Activated naive CD8-positive, alpha-beta T cell treated with anti-CD3 and anti-CD28 coated beads for 36 hours (primary cell): ENCODE data around the gene OPCML. TPM values are rescaled to one million over a fixed set of nuclear protein-coding genes. Genes with fewer than 3 reads are reported as not detected.

ENCODE experiments used
- DNase-seq: peaks from one replicate; pipeline ENCODE4 v3.0.0; 2021
- H3K27ac Mint-ChIP-seq: one replicate; pipeline ENCODE4 v1.8.0; 2022; ENCODE audit warnings: mild to moderate bottlenecking, moderate library complexity, mixed read lengths
- H3K27me3 Mint-ChIP-seq: one replicate; pipeline ENCODE4 v1.8.0; 2022; ENCODE audit warnings: mild to moderate bottlenecking, mixed read lengths
- H3K36me3 Mint-ChIP-seq: one replicate; pipeline ENCODE4 v1.8.0; 2021; ENCODE audit warnings: mild to moderate bottlenecking, mixed read lengths
- H3K4me1 Mint-ChIP-seq: one replicate; pipeline ENCODE4 v1.8.0; 2021; ENCODE audit warnings: mixed read lengths
- H3K4me3 Mint-ChIP-seq: one replicate; pipeline ENCODE4 v1.8.0; 2022; ENCODE audit warnings: mild to moderate bottlenecking, moderate library complexity, mixed read lengths
- H3K9me3 Mint-ChIP-seq: one replicate; pipeline ENCODE4 v1.8.0; 2022; ENCODE audit warnings: mixed read lengths
- total RNA-seq, 2 experiments: library from RNA; stranded (reverse); gene quantifications; one replicate each; pipeline ENCODE4 v1.2.3, GENCODE V29; 2021

The OPCML gene
- total RNA-seq, 2 experiments from 2014 or later: not detected

GRCh38 chr11:132779497-132779896 is 752.8 kb downstream of the OPCML start:
- peaks cover 11% of the 10 kb centered on the region for H3K4me1 Mint-ChIP-seq

GRCh38 chr11:132777067-132777975 is 755.0 kb downstream of the OPCML start:
- Mint-ChIP-seq H3K9me3 (peaks cover 6% of the 10 kb centered on the region), H3K27ac (no peak overlapping the region), H3K36me3 (no peaks in the 10 kb centered on the region), H3K27me3 (no peaks in the 10 kb centered on the region), H3K4me1 (peaks cover 23% of the 10 kb centered on the region), H3K4me3 (no peak overlapping the region)
- no peak for DNase-seq

More at GRCh38 chr11:132779497-132779896, 752.8 kb downstream of the OPCML start:
- peaks cover 6% of the 10 kb centered on the region for H3K9me3 Mint-ChIP-seq
- H3K36me3 Mint-ChIP-seq: no peaks in the 10 kb centered on the region
- H3K27me3 Mint-ChIP-seq: no peaks in the 10 kb centered on the region
- no peak overlapping the region for H3K27ac Mint-ChIP-seq
- H3K4me3 Mint-ChIP-seq: no peak overlapping the region
- DNase-seq: no peak

GRCh38 chr11:132773751-132774150 is 758.5 kb downstream of the OPCML start:
- Mint-ChIP-seq H3K27ac (no peak overlapping the region), H3K27me3 (no peaks in the 10 kb centered on the region), H3K4me3 (no peak overlapping the region), H3K9me3 (peaks cover 6% of the 10 kb centered on the region), H3K4me1 (peaks cover 23% of the 10 kb centered on the region), H3K36me3 (no peaks in the 10 kb centered on the region)
- DNase-seq: no peak

GRCh38 chr11:132772703-132773545 is 759.4 kb downstream of the OPCML start:
- peaks cover 23% of the 10 kb centered on the region for H3K4me1 Mint-ChIP-seq
- H3K27ac Mint-ChIP-seq: peak overlapping the region; percentile 84
- H3K9me3 Mint-ChIP-seq: peaks cover 6% of the 10 kb centered on the region
- peaks cover 3% of the 10 kb centered on the region for H3K27me3 Mint-ChIP-seq
- DNase-seq: peak; percentile 10
- peak overlapping the region; percentile 56 for H3K4me3 Mint-ChIP-seq
- no peaks in the 10 kb centered on the region for H3K36me3 Mint-ChIP-seq

- Mint-ChIP-seq H3K4me1 (peaks cover 19% of the 10 kb centered on the region), H3K36me3 (no peaks in the 10 kb centered on the region), H3K27me3 (peaks cover 3% of the 10 kb centered on the region), H3K4me3 (no peak overlapping the region), H3K9me3 (peaks cover 5% of the 10 kb centered on the region), H3K27ac (no peak overlapping the region)
- no peak for DNase-seq
Measured at GRCh38 chr11:132771746-132772145, 760.6 kb downstream of the OPCML start.

GRCh38 chr11:132770829-132771530 is 761.3 kb downstream of the OPCML start:
- Mint-ChIP-seq H3K4me3 (no peak overlapping the region), H3K27ac (no peak overlapping the region), H3K27me3 (peaks cover 3% of the 10 kb centered on the region)

GRCh38 chr11:132763503-132763902 is 768.8 kb downstream of the OPCML start:
- Mint-ChIP-seq H3K4me1 (no peaks in the 10 kb centered on the region), H3K36me3 (no peaks in the 10 kb centered on the region), H3K9me3 (peaks cover 7% of the 10 kb centered on the region), H3K4me3 (no peak overlapping the region), H3K27me3 (peaks cover 3% of the 10 kb centered on the region), H3K27ac (no peak overlapping the region)
- DNase-seq: no peak

More at GRCh38 chr11:132770829-132771530, 761.3 kb downstream of the OPCML start:
- Mint-ChIP-seq H3K4me1 (peaks cover 14% of the 10 kb centered on the region), H3K36me3 (no peaks in the 10 kb centered on the region), H3K9me3 (no peaks in the 10 kb centered on the region)
- DNase-seq: no peak

GRCh38 chr11:132755934-132756333 is 776.4 kb downstream of the OPCML start:
- no peak for DNase-seq
- Mint-ChIP-seq H3K36me3 (no peaks in the 10 kb centered on the region), H3K4me1 (no peaks in the 10 kb centered on the region), H3K27me3 (no peaks in the 10 kb centered on the region), H3K9me3 (peaks cover 5% of the 10 kb centered on the region), H3K27ac (no peak overlapping the region), H3K4me3 (no peak overlapping the region)

GRCh38 chr11:132751516-132752250 is 780.6 kb downstream of the OPCML start:
- H3K27me3 Mint-ChIP-seq: no peaks in the 10 kb centered on the region
- no peak for DNase-seq
- no peaks in the 10 kb centered on the region for H3K36me3 Mint-ChIP-seq
- no peaks in the 10 kb centered on the region for H3K9me3 Mint-ChIP-seq
- no peaks in the 10 kb centered on the region for H3K4me1 Mint-ChIP-seq
- H3K27ac Mint-ChIP-seq: no peak overlapping the region
- no peak overlapping the region for H3K4me3 Mint-ChIP-seq

GRCh38 chr11:132746305-132746704 is 786.0 kb downstream of the OPCML start:
- no peak for DNase-seq
- Mint-ChIP-seq H3K36me3 (no peaks in the 10 kb centered on the region), H3K4me1 (no peaks in the 10 kb centered on the region), H3K27ac (no peak overlapping the region), H3K9me3 (no peaks in the 10 kb centered on the region), H3K27me3 (no peaks in the 10 kb centered on the region), H3K4me3 (no peak overlapping the region)

GRCh38 chr11:132745306-132745705 is 787.0 kb downstream of the OPCML start:
- H3K27ac Mint-ChIP-seq: no peak overlapping the region
- no peaks in the 10 kb centered on the region for H3K27me3 Mint-ChIP-seq
- H3K36me3 Mint-ChIP-seq: no peaks in the 10 kb centered on the region
- no peak overlapping the region for H3K4me3 Mint-ChIP-seq
- no peaks in the 10 kb centered on the region for H3K9me3 Mint-ChIP-seq
- DNase-seq: no peak
- H3K4me1 Mint-ChIP-seq: no peaks in the 10 kb centered on the region

GRCh38 chr11:132744771-132745170 is 787.5 kb downstream of the OPCML start:
- Mint-ChIP-seq H3K4me3 (no peak overlapping the region), H3K27me3 (no peaks in the 10 kb centered on the region), H3K4me1 (no peaks in the 10 kb centered on the region), H3K36me3 (no peaks in the 10 kb centered on the region), H3K27ac (no peak overlapping the region), H3K9me3 (no peaks in the 10 kb centered on the region)
- no peak for DNase-seq

- H3K4me3 Mint-ChIP-seq: no peak overlapping the region
- H3K36me3 Mint-ChIP-seq: no peaks in the 10 kb centered on the region
- no peak for DNase-seq
- no peaks in the 10 kb centered on the region for H3K27me3 Mint-ChIP-seq
- no peaks in the 10 kb centered on the region for H3K4me1 Mint-ChIP-seq
- no peaks in the 10 kb centered on the region for H3K9me3 Mint-ChIP-seq
- no peak overlapping the region for H3K27ac Mint-ChIP-seq
Measured at GRCh38 chr11:132743601-132744000, 788.7 kb downstream of the OPCML start.

GRCh38 chr11:132742929-132743328 is 789.4 kb downstream of the OPCML start:
- no peaks in the 10 kb centered on the region for H3K9me3 Mint-ChIP-seq
- no peak for DNase-seq
- H3K4me1 Mint-ChIP-seq: no peaks in the 10 kb centered on the region
- H3K4me3 Mint-ChIP-seq: no peak overlapping the region
- H3K27me3 Mint-ChIP-seq: no peaks in the 10 kb centered on the region
- no peaks in the 10 kb centered on the region for H3K36me3 Mint-ChIP-seq
- no peak overlapping the region for H3K27ac Mint-ChIP-seq
